Endothelial cell of umbilical vein (primary cell): ENCODE data around the gene CNOT10. TPM values are rescaled to one million over a fixed set of nuclear protein-coding genes. Genes with fewer than 3 reads are reported as not detected.

Experiments
- BruUV-seq: library from RNA; stranded (reverse); fragments of 400-500 nt; replicated peaks from 2 replicates; lab custom pipeline; 2021; lab: Mats Ljungman, UMichigan
- CTCF ChIA-PET: fragments of 300-600, 350-600 bp; sonication (Branson Sonifier 250); formaldehyde crosslinking; loops from one replicate; lab custom pipeline; 2021; ENCODE audit warnings: antibody characterized with exemption, inconsistent platforms; lab: Charles Lee
- POLR2A ChIA-PET: fragments of 300-600, 350-600 bp; sonication (Branson Sonifier 250); formaldehyde crosslinking; loops from one replicate; lab custom pipeline; 2021; ENCODE audit warnings: antibody characterized with exemption, inconsistent platforms; lab: Charles Lee
- DNase-seq: peaks from one replicate; pipeline ENCODE4 v3.0.0-alpha.2; 2011; ENCODE audit warnings: low read depth, low spot score
- FAIRE-seq: peaks from 2 replicates; lab custom pipeline; 2011; peaks lifted over from hg19 to GRCh38; lab: Jason Lieb, UNC
- H2AFZ ChIP-seq: 2 replicates; pipeline ENCODE4 v1.6.0; 2012; ENCODE audit warnings: low read depth, low read length, control low read depth, inconsistent platforms
- H3K27ac ChIP-seq: 2 replicates; pipeline ENCODE4 v1.5.1; 2011; ENCODE audit warnings: low read depth, mild to moderate bottlenecking, control low read depth, low read length, moderate library complexity; ENCODE audit not compliant: insufficient read depth
- H3K27me3 ChIP-seq, 2 experiments: 2 replicates each; pipeline versions ENCODE4 v1.6.0 to v1.6.1; 2011; ENCODE audit warnings: low read length in 2 of 2, mixed read lengths in 1 of 2; ENCODE audit not compliant: control insufficient read depth in 2 of 2, insufficient read depth in 2 of 2
- H3K36me3 ChIP-seq, 2 experiments: 2 replicates in 1 of 2; 3 replicates in 1 of 2; pipeline ENCODE4 v1.5.1; 2011; ENCODE audit warnings: low read length in 2 of 2, mild to moderate bottlenecking in 1 of 2, moderate library complexity in 1 of 2; ENCODE audit not compliant: control insufficient read depth in 2 of 2, insufficient read depth in 2 of 2; ENCODE audit errors: extremely low read depth in 1 of 2
- H3K4me1 ChIP-seq: 3 replicates; pipeline ENCODE4 v1.5.1; 2011; ENCODE audit warnings: mild to moderate bottlenecking, low read length; ENCODE audit not compliant: control insufficient read depth, insufficient read depth; ENCODE audit errors: extremely low read depth
- H3K4me2 ChIP-seq: 2 replicates; pipeline ENCODE4 v1.6.1; 2011; ENCODE audit warnings: low read length, control low read depth, mixed read lengths; ENCODE audit not compliant: insufficient read depth
- H3K4me3 ChIP-seq, 3 experiments: fragments of 200-600 bp in 1 of 3; sonication (generic), shearing (Covaris generic) in 1 of 3; replicated peaks in 1 of 3; 2 replicates each; pipeline ENCODE4 v1.5.1; 2011 to 2016; ENCODE audit warnings: control low read depth in 3 of 3, low read length in 3 of 3, mild to moderate bottlenecking in 2 of 3, inconsistent platforms in 1 of 3, low read depth in 1 of 3, moderate library complexity in 1 of 3; ENCODE audit not compliant: insufficient read depth in 1 of 3
- H3K79me2 ChIP-seq: 2 replicates; pipeline ENCODE4 v1.6.0; 2012; ENCODE audit warnings: low read length, inconsistent platforms; ENCODE audit not compliant: control insufficient read depth, insufficient read depth
- H3K9ac ChIP-seq: replicated peaks from 2 replicates; pipeline ENCODE3; 2011; ENCODE audit warnings: low read length, control low read depth; ENCODE audit not compliant: insufficient read depth; ENCODE audit errors: extremely low read depth
- H3K9me1 ChIP-seq: replicated peaks from 3 replicates; pipeline ENCODE4 v1.6.0; 2011; ENCODE audit warnings: mild to moderate bottlenecking, low read length; ENCODE audit not compliant: control insufficient read depth, insufficient read depth; ENCODE audit errors: extremely low read depth
- H3K9me3 ChIP-seq: replicated peaks from 2 replicates; pipeline ENCODE4 v1.5.1; 2012; ENCODE audit warnings: low read length, inconsistent platforms; ENCODE audit not compliant: control insufficient read depth, insufficient read depth
- H4K20me1 ChIP-seq: replicated peaks from 2 replicates; pipeline ENCODE3; 2011; ENCODE audit warnings: mild to moderate bottlenecking, low read length; ENCODE audit not compliant: control insufficient read depth, insufficient read depth; ENCODE audit errors: extremely low read depth
- CTCF ChIP-seq, 2 donors: IDR thresholded peaks; 1 replicate in 1 of 2; 2 replicates in 1 of 2; pipeline ENCODE4 v1.5.1; 2011; ENCODE audit warnings: low read length in 2 of 2, mild to moderate bottlenecking in 2 of 2, moderate library complexity in 2 of 2, control low read depth in 1 of 2, inconsistent platforms in 1 of 2, low read depth in 1 of 2; ENCODE audit not compliant: insufficient read depth in 1 of 2; ENCODE audit errors: extremely low read depth in 1 of 2
- EZH2 ChIP-seq: IDR thresholded peaks from 2 replicates; pipeline ENCODE4 v1.6.1; 2012; ENCODE audit warnings: borderline replicate concordance, low read depth, mild to moderate bottlenecking, moderate library complexity, low read length, inconsistent platforms; ENCODE audit not compliant: severe bottlenecking
- FOS ChIP-seq: IDR thresholded peaks from 2 replicates; pipeline ENCODE4 v1.6.1; 2011; ENCODE audit warnings: mild to moderate bottlenecking, low read length, moderate library complexity, borderline replicate concordance; ENCODE audit not compliant: insufficient read depth
- GATA2 ChIP-seq: IDR thresholded peaks from 2 replicates; pipeline ENCODE4 v1.7.0; 2011; ENCODE audit warnings: low read depth, mild to moderate bottlenecking, moderate library complexity, mixed read lengths, low read length; ENCODE audit not compliant: insufficient read length, insufficient read depth
- JUN ChIP-seq: IDR thresholded peaks from 2 replicates; pipeline ENCODE4 v1.6.1; 2011; ENCODE audit warnings: borderline replicate concordance, low read depth; ENCODE audit not compliant: insufficient read length, insufficient read depth
- MAX ChIP-seq: IDR thresholded peaks from 2 replicates; pipeline ENCODE4 v1.6.1; 2011; ENCODE audit not compliant: insufficient read depth, insufficient read length
- MYC ChIP-seq: IDR thresholded peaks from one replicate; pipeline ENCODE4 v1.6.1; 2011; ENCODE audit warnings: mild to moderate bottlenecking, low read depth, low read length
- POLR2A ChIP-seq: IDR thresholded peaks from 2 replicates; pipeline ENCODE4 v1.6.1; 2012; ENCODE audit warnings: low read depth, mild to moderate bottlenecking, control low read depth, low read length
- POLR2AphosphoS5 ChIP-seq: IDR thresholded peaks from 2 replicates; pipeline ENCODE4 v1.6.1; 2012; ENCODE audit warnings: low read depth, mild to moderate bottlenecking, control low read depth, low read length, moderate library complexity; ENCODE audit not compliant: insufficient read depth
- dilution Hi-C: fragments of 300-500 bp; cut with MboI; formaldehyde crosslinking; loops from one replicate; pipeline ENCODE4 v1.15.0; 2019; ENCODE audit warnings: low sequenced_read_pairs; ENCODE audit not compliant: extremely low pct_ligation_motif_present
- intact Hi-C: fragments of 100-400 bp; cut with micrococcal nuclease; formaldehyde crosslinking; loops from one replicate; pipeline ENCODE4 v1.10.0; 2022
- polyA plus RNA-seq, 4 experiments: library from polyadenylated mRNA; depleted of rRNA in 3 of 4; stranded (reverse) in 3 of 4; unstranded in 1 of 4; fragments of >200 nt; gene quantifications; 2 replicates each; pipeline versions ENCODE4 v1.2.1 to v1.2.3, GENCODE V29; 2011 to 2012; ENCODE audit warnings: missing spikeins in 1 of 4
- total RNA-seq: library from RNA; stranded (reverse); gene quantifications from 2 replicates; pipeline ENCODE4 v1.2.3, GENCODE V29; 2021

CNOT10 gene
- total and polyA plus RNA-seq, 2 donors (not counting 3 experiments of a cell fraction or from before 2014, with no cell fraction given), result 23.6 to 28.6 TPM

DNA sequence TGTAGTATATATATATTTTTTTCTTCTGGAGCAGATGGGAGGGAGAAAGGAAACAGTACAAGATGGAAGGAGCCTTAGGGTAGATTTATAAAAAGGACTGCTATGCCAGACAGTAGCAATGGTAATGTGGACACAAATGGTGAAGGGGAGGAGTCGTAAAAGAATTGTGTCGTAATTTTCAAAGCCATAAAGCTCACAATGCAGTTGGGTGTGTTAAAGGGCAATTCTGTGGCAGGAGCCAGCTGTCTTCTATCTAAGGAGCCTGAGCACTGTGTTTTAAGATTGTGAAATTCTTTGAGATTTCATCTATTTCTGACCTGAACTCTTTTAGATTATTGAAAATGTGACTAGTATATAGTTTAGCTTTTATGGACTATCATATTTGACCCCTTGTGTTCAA is 58.9 kb downstream of the CNOT10 start:
- no peaks in the 10 kb centered on the region for H3K79me2 ChIP-seq
- DNase-seq (no peak), FAIRE-seq (no peak)
- intact Hi-C loops (no loop called here), dilution Hi-C loops (no loop called here)
- ChIA-PET POLR2A (no interaction called here), CTCF (interaction anchor here (1.3 kb wide), 1 partner anchor 28 kb away, joined by 3 read pairs; no protein-coding TSS in a partner anchor)
- H3K4me2 ChIP-seq, result no peak overlapping the region
- H3K9ac ChIP-seq, result no peak overlapping the region
- no peaks in the 10 kb centered on the region for H3K36me3 ChIP-seq
- H3K27me3 ChIP-seq, result no peaks in the 10 kb centered on the region
- H3K9me3 ChIP-seq, result no peaks in the 10 kb centered on the region
- no peak for TF ChIP-seq MAX
- no peak overlapping the region for H2AFZ ChIP-seq
- H3K9me1 ChIP-seq, result no peaks in the 10 kb centered on the region
- H3K27ac ChIP-seq, result no peak overlapping the region
- no peaks in the 10 kb centered on the region for H4K20me1 ChIP-seq
- H3K4me1 ChIP-seq, result no peaks in the 10 kb centered on the region
- BruUV-seq, result no TSS peak
- no peak overlapping the region for H3K4me3 ChIP-seq

GRCh38 chr3:32751377-32751776 is 66.4 kb downstream of the CNOT10 start:
- ChIA-PET CTCF (interaction anchor here (1.3 kb wide), 1 partner anchor 25 kb away, joined by 3 read pairs; no protein-coding TSS in a partner anchor), POLR2A (no interaction called here)
- Histone ChIP-seq H3K27me3 (no peaks in the 10 kb centered on the region), H2AFZ (no peak overlapping the region), H3K9me1 (no peaks in the 10 kb centered on the region), H3K9ac (no peak overlapping the region), H3K36me3 (peaks cover 0 to 2% of the 10 kb centered on the region in 2 experiments), H4K20me1 (no peaks in the 10 kb centered on the region), H3K4me1 (no peaks in the 10 kb centered on the region), H3K4me2 (no peak overlapping the region), H3K4me3 (no peak overlapping the region), H3K9me3 (no peaks in the 10 kb centered on the region), H3K79me2 (no peaks in the 10 kb centered on the region), H3K27ac (no peak overlapping the region)
- dilution Hi-C loops (no loop called here), intact Hi-C loops (no loop called here)
- DNase-seq (no peak), FAIRE-seq (no peak)
- BruUV-seq, result no TSS peak
- TF ChIP-seq POLR2A (no peak), POLR2AphosphoS5 (no peak), FOS (no peak), MAX (no peak), GATA2 (no peak), JUN (no peak), CTCF (IDR thresholded peaks at IDR 0.05; ENCODE audit: extremely low read depth in 1 of 2, insufficient read depth in 1 of 2, low read depth in 1 of 2, low read length in 2 of 2) (no peak), EZH2 (no peak), MYC (no peak)
